ENCODE data around the gene ZNF649.

- no peak for TF ChIP-seq CTCF (IDR thresholded peaks at IDR 0.05)
- no peak for TF ChIP-seq POLR2AphosphoS5 (IDR thresholded peaks at IDR 0.05)
- TF ChIP-seq POLR2A (IDR thresholded peaks at IDR 0.05) = no peak
- no peak for TF ChIP-seq EP300 (IDR thresholded peaks at IDR 0.05)
Measured at GRCh38 chr19:51931921-51932320, 27.1 kb upstream of the ZNF649 start.
